ENCODE data around the gene FCRL5.
"Not testable (repeated sequence)": the region's sequence is repeated elsewhere in the genome, so short reads cannot be mapped to it uniquely, and the experiment has no call there.

The FCRL5 gene

DNA sequence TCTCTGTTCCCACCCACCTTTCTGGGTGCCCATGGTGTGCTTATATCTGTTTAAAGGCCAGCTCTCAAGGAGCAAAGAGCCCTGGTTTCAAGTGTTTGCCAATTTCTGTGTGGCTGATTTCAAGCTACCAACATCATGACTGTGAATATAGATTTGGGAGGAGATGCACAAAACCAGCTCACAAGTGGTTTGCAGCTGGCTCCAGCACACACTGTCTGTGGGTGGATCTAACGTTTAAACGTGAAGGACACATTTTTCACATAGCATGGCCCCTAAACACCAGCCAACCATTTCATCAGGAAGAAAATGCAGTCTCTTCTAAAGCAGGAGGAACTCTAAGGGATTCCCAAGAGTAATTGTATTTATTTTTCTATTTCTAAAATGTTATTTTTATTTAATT is 65.2 kb downstream of the FCRL5 start:
- no peak for DNase-seq

DNA sequence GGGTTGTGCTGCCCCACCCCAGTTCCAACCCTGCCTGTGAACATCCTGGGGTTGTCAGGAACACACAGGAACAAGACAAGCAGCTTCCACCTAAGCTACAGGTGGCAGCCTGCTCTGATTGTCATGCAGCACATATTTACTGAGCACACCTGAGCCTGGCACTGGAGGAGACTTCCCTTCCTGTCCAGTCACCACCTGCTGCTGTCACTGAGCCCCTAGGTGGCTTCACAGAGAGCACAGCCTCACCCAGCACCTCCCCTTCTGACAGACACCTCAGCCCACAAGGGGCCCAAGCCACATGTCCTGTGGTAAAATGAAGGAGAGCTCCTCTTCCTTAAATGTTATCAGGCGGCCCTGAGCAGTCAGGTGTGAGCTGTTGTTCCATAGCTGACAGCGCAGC is 65.9 kb downstream of the FCRL5 start:
- DNase-seq, result not testable (repeated sequence)

DNA sequence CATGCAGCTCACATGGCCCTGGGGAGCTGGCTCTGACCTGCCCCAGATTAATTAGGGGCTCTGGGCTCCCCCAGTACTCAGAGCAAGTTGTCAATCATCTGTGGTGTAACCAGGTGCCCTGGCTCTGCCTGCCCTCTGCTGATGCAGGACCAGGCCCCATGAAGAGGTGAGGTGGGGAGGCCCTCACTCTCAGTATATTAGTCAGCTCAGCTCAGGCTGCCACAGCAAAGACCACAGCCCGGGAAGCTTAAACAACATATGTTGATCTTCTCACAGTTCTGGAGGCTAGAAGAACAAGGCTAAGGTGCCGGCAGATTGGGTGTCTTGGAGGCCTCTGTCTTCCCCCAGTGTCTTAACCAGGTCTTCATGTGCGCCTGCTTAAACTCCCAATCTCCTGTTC is 66.5 kb downstream of the FCRL5 start:
- DNase-seq, result no peak

DNA sequence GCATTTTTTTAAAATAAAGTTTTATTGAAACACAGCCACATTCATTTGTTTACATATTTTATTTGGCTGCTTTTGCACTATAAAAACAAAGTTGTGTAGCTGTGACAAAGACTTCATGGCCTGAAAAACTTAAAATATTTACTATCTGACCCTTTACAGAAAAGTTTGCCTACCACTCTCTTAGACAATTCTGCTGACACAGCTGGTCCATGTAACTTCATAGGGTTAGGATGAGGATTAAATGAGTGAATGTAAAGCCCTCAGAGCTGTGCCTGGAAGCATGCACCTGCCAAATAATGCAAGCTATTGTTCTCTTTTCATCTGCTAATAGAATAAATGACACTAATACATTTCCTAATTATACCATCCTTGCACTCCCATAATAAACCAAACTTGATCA is 67.7 kb downstream of the FCRL5 start:
- no peak for DNase-seq

DNA sequence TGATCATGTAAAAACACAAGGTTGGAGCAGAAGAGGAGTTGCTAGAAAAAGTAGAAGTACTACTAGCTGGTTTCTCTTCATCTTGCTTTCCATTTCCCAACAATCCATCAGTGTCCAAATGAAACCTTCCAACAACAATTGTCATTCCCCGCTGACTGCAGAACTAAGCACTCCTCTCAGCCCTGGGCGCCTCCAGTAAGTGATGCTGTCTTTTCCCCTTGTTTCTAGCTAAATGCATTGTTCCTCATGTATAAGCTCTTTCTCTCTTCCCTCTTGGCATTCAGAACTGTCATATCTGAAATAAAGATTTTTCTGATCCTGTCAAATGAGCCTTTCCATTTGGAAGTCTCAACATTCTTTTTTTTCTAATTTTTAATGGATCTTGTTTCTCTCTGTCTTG is 68.7 kb downstream of the FCRL5 start:
- no peak for DNase-seq

DNA sequence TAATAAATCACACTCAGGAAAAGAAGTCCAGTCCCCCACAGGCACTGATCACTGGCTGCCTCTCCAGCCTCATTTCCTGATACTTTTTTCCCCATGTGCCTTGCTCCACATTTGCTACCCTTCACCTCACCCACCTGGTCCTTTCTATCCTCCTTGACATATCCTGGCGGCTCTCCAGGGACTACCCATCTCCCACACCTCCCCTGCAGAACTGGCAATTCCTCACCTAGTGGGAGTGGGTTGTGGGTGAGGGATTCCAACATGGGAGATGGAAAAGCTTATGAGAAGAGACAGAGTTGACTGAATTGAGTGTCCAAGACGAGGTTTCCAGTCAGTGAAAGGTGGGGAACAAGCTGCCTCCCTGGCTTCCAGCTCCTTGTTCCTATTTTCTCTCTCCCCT is 69.6 kb downstream of the FCRL5 start:
- no peak for DNase-seq

DNA sequence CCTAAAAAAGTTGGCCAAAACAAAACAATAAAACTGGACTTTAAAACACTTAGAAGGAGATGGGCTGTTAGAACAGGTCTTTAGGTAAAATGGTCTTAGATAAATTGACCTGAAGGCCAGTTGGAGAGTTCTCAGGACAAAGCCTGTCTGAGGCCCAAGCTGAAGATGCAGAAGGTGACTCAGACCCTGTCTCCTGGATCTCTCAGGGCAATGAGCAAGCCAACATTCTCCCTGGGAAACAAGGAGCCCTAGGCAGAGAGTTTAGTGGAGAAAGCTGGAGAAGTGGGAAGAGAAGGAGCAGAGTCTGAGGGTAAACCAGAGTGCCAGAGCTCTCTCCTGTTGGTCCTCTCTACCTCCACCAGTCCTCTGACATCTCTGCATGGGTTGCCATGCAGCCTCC is 70.1 kb downstream of the FCRL5 start:
- DNase-seq, result no peak

DNA sequence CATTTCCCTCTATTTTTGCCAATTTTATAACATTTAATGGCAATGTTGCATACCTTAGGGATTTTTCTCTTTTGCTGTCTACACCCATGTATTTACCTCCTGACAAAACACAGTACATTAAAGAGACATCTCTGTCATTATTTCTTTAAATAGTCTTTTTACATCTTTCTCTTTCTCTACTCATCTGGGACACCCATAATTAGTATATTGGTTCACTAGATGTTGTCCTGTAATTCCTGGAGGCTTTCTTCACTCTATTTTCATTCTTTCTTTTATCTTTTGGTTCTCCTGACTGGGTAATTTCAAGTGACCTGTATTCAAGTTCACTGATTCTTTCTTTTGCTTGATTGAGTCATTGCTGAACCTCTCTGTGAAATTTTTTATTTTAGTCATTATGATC is 74.3 kb downstream of the FCRL5 start:
- DNase-seq, result no peak

DNA sequence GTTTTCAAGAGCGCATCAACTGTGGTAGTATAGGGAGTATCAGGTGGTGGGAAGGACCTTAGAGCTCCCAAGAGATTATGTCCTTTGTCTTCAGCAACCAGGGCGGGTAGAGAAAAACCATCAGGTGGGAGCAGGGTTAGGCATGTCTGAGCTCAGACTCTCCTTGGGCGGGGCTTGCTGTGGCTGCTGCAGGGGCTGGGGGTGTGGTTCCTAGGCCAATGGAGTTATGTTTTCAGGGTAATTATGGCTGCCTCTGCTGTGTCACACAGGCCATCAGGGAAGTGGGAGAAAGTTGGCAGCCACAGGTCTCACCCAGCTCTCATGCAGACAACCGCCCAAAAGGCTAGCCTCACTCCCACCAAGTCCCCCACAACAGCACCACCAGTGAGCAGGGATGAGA is 74.9 kb downstream of the FCRL5 start:
- DNase-seq, result no peak

DNA sequence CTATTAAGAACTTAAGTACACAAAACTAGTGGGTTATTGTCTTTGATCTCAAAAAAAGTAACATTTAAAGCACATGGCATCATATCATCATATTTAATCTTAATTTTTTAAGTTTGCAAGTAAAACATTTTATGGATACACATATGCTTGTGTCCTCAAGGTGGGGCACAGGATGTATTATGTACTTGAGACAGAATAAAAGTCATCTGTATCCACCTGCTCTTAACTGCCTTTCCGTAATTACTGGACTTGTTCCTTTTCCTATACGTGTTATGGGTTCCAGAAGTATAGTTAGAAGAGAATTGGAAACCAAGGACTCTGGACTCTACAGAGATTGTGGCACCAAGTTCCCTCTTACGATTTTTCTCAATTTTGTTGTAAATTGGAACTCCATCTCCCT is 79.4 kb downstream of the FCRL5 start:
- DNase-seq, result no peak

DNA sequence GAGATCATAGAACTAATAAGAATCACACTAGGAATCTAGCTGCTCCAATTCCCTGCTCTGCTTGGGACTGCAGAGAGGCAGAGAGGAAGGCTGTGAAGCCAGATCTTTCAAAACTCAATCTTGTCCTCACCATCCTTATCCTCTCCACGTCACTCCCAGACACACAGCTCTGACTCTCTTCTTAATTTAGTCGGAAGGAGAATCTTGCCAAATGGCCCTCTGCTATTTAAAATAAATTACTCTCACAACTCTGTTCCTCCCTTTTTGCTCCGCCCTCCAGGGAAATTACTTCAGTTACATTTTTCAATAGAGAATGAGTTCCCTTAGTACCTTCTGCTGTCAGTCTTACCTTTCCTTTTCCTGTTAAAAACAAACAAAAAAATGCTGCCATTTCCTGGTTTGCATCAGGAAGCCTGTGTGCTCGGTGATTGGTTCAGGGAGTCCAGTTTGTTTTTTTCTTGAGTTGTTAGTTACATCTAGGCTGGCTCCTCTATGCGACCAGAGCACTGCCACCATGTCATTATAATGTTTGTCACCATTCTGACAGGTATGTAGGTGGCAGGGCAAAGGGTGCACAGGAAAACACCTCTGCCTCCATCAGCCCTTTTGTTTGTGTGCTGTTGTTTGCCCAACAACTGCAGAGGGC is 80.1 kb downstream of the FCRL5 start:
- DNase-seq, result no peak

DNA sequence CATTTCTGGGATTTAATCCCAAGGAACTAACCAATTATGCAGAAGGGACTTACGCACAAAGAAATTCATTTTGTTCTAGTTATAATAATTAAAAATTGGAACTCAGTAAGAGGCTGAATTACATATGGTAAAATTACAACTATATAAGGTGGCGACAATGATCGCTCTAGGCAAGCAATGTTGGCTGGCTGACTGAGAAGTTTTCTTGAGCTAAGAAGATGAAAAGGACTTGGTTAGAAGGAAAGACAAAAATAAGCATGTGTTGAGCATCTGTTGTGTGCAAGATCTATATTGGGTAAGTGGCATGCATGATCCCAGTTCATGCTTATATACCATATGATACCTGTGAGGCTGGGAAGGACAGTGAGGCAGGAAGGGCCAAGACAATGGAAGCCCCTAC is 80.8 kb downstream of the FCRL5 start:
- no peak for DNase-seq

DNA sequence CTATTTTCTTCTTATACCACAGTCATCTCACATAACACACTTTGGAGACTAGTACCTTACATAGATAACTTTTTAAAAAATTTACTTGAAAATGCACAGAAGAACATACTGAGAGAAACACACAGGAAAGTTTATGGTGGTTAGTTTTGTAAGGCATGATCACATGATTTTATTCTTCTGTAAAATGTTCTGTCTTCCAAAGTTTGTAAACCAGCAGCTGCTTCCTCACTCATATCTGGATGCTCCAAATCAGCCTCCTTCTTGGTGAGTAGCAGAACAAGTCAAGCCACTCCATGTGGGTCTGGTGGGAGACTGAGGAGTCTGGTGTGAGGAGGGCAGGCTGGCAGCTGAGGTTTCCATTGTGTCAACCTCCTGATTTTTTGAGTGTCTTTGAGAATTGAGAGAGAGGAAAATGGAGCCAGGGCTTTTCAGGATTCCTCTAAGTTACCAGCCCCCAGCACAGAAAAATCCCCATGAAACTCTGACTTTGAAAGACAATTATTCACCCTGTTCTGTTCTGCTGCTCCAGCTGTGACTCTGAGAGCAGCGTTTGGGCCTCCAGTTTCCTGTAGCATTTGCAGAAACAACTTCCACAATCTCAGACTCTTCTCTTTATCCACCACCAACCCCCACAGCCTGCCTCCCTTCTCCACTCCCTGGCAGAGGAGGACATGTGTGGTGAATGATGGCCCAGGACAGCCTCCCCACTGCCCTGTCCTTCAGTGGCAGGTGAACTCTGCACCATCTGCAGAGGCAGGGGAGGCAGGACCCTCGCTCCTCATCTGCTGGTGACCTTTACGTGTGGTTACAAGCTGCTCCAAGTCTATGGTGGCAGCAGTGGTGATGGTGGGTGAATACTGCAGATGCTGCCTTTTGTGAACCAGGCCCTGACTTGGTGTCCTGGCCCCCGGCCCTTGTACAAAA is 82.3 kb downstream of the FCRL5 start:
- DNase-seq, result no peak

DNA sequence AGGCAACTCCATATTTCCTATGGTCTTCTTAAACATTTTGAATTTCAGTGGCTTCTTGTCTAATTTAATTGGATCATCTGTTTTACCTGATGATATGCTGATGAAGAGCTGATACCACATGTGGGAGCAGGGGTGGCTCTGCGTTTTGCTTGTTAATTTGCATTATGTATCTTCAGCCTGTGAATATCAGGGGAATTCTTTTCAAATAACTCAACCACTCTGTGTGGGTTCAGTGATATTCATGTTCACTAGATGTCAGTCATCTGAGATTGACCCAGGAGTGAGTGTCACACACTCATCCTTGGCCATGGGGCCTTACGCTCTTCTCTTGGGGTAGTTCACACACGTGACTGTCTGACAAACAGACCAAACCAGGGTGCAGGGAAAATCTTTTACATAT is 83.0 kb downstream of the FCRL5 start:
- no peak for DNase-seq

DNA sequence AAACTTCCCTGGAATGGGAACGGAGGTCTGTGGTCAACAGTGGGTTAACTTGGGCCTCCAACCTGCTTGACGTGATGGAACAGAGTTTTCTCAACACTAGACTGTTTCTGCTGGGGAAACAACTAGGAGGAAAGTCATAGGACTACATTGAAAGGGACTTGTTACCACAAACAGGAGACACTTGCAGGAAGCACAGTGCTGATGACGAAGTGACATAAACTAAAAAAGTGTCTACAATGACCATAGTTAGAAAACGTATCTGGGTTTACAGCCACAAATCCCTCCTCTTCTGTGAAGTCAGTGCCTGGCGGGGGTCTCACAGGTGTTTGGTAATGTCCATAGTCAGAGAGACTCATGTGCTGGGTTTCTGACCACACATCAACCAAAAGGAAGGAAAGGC is 86.3 kb downstream of the FCRL5 start:
- no peak for DNase-seq

Measured in T-helper 2 cell (primary cell).